SK-N-SH treated with all-trans-retinoic acid at 6 μM for 48 hours (cell line): ENCODE results near the gene MRRF.

Source experiments
- ARNTL ChIP-seq: fragments of 450-650 bp; formaldehyde crosslinking; IDR thresholded peaks from 2 replicates; pipeline ENCODE4 v1.5.0; 2020; ENCODE audit warnings: low read depth, mild to moderate bottlenecking, moderate library complexity, borderline replicate concordance
- CSDC2 ChIP-seq: fragments of 250-450 bp; sonication (Bioruptor Pico); IDR thresholded peaks from 2 replicates; pipeline ENCODE4 v1.5.0; 2020; ENCODE audit warnings: mild to moderate bottlenecking, moderate library complexity
- ESRRG ChIP-seq: fragments of 250-450 bp; sonication (Bioruptor Pico); IDR thresholded peaks from 2 replicates; pipeline ENCODE4 v1.6.1; 2021; ENCODE audit warnings: mild to moderate bottlenecking
- GLIS3 ChIP-seq: fragments of 250-450 bp; sonication (Bioruptor Pico); IDR thresholded peaks from 2 replicates; pipeline ENCODE4 v1.5.0; 2020; ENCODE audit warnings: mild to moderate bottlenecking, moderate library complexity
- OSR1 ChIP-seq: fragments of 250-450 bp; sonication (Bioruptor Pico); IDR thresholded peaks from 2 replicates; pipeline ENCODE4 v1.8.0; 2022; ENCODE audit warnings: moderate library complexity, mild to moderate bottlenecking, inconsistent platforms
- PATZ1 ChIP-seq: fragments of 250-450 bp; sonication (Bioruptor Pico); IDR thresholded peaks from 2 replicates; pipeline ENCODE4 v1.8.0; 2020; ENCODE audit warnings: mild to moderate bottlenecking, moderate library complexity, borderline replicate concordance
- PPARA ChIP-seq: fragments of 250-450 bp; sonication (Bioruptor Pico); IDR thresholded peaks from 2 replicates; pipeline ENCODE4 v1.5.0; 2020; ENCODE audit warnings: mild to moderate bottlenecking, borderline replicate concordance
- ZC3H10 ChIP-seq: fragments of 250-450 bp; sonication (Bioruptor Pico); IDR thresholded peaks from 2 replicates; pipeline ENCODE4 v1.5.1; 2021; ENCODE audit warnings: mild to moderate bottlenecking, moderate library complexity
- ZFP3 ChIP-seq: fragments of 250-450 bp; sonication (Bioruptor Pico); IDR thresholded peaks from 2 replicates; pipeline ENCODE4 v1.5.0; 2020; ENCODE audit warnings: mild to moderate bottlenecking, moderate library complexity
- ZFP30 ChIP-seq: fragments of 450-650 bp; formaldehyde crosslinking; IDR thresholded peaks from 2 replicates; pipeline ENCODE4 v1.5.0; 2022; ENCODE audit warnings: mild to moderate bottlenecking, moderate library complexity
- ZNF565 ChIP-seq: fragments of 450-650 bp; formaldehyde crosslinking; conservative IDR thresholded peaks from 2 replicates; pipeline ENCODE4 v1.5.0; 2020; ENCODE audit warnings: low read depth, mild to moderate bottlenecking, moderate library complexity
- ZNF70 ChIP-seq: fragments of 450-650 bp; formaldehyde crosslinking; IDR thresholded peaks from 2 replicates; pipeline ENCODE4 v1.5.0; 2020; ENCODE audit warnings: mild to moderate bottlenecking, moderate library complexity
- ZNF8 ChIP-seq: fragments of 450-650 bp; formaldehyde crosslinking; IDR thresholded peaks from 2 replicates; pipeline ENCODE4 v1.5.0; 2020; ENCODE audit warnings: mild to moderate bottlenecking, moderate library complexity
- TF ChIP-seq, protein P1 (sequence below): fragments of 250-450 bp; sonication (Bioruptor Pico); IDR thresholded peaks from 2 replicates; pipeline ENCODE4 v1.5.1; 2020; ENCODE audit warnings: low read depth, mild to moderate bottlenecking, moderate library complexity

- TF ChIP-seq GLIS3 (no peak), ZNF565 (CRISPR knock-in tag) (no peak), ZC3H10 (CRISPR knock-in tag) (no peak), ZNF70 (no peak), CSDC2 (CRISPR knock-in tag) (no peak), ZFP3 (no peak), ARNTL (CRISPR knock-in tag) (no peak), OSR1 (no peak), ZFP30 (CRISPR knock-in tag) (no peak), ZNF8 (CRISPR knock-in tag) (no peak), ESRRG (CRISPR knock-in tag) (no peak), PATZ1 (CRISPR knock-in tag) (no peak), PPARA (CRISPR knock-in tag) (no peak)
- TF ChIP-seq, protein P1, sequence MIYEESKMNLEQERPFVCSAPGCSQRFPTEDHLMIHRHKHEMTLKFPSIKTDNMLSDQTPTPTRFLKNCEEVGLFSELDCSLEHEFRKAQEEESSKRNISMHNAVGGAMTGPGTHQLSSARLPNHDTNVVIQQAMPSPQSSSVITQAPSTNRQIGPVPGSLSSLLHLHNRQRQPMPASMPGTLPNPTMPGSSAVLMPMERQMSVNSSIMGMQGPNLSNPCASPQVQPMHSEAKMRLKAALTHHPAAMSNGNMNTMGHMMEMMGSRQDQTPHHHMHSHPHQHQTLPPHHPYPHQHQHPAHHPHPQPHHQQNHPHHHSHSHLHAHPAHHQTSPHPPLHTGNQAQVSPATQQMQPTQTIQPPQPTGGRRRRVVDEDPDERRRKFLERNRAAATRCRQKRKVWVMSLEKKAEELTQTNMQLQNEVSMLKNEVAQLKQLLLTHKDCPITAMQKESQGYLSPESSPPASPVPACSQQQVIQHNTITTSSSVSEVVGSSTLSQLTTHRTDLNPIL (CRISPR knock-in tag): no peak
Measured at GRCh38 chr9:122220673-122221182, 44.0 kb upstream of the MRRF start.
